ENCODE measurements around the gene DENND6B. TPM values are rescaled to one million over a fixed set of nuclear protein-coding genes. Genes with fewer than 3 reads are reported as not detected.
"Not testable (repeated sequence)": the region's sequence is repeated elsewhere in the genome, so short reads cannot be mapped to it uniquely, and the experiment has no call there.

The DENND6B gene
- polyA plus RNA-seq, 1 experiment, result 8.2 TPM

DNA sequence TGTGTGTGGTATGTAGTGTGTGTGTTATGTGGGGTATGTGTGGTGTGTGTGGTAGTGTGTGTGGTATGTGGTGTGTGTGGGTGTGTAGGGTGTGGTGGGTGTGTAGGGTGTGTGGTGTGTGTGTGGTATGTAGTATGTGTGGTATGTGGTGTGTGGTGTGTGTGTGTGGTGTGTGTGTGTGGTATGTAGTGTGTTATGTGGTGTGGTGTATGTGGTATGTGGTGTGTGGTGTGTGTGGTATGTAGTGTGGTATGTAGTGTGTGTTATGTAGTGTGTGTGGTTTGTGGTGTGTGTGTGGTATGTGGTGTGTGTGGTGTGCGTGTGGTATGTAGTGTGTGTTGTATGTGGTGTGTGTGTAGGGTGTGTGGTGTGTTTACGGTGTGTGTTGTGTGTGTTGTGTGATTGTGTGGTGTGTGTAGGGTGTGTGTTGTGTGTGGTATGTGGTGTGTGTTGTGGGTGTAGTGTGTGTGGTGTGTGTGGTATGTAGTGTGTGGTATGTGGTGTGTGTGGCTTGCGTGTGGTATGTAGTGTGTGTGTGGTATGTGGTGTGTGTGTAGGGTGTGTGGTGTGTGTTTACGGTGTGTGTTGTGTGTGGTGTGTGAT lies 12.1 kb upstream of the DENND6B start:
- Histone ChIP-seq H3K27me3 (ENCODE audit: control insufficient read depth, insufficient read depth, low read length) (no peaks in the 10 kb centered on the region), H3K36me3 (ENCODE audit: control insufficient read depth, insufficient read depth, low read length) (no peaks in the 10 kb centered on the region), H3K4me3 (ENCODE audit: low read depth, low read length) (no peak overlapping the region)
- ChIA-PET POLR2A (no interaction called here), CTCF (no interaction called here)
- no peak for DNase-seq (ENCODE audit: low read depth)
- TF ChIP-seq, protein P1, sequence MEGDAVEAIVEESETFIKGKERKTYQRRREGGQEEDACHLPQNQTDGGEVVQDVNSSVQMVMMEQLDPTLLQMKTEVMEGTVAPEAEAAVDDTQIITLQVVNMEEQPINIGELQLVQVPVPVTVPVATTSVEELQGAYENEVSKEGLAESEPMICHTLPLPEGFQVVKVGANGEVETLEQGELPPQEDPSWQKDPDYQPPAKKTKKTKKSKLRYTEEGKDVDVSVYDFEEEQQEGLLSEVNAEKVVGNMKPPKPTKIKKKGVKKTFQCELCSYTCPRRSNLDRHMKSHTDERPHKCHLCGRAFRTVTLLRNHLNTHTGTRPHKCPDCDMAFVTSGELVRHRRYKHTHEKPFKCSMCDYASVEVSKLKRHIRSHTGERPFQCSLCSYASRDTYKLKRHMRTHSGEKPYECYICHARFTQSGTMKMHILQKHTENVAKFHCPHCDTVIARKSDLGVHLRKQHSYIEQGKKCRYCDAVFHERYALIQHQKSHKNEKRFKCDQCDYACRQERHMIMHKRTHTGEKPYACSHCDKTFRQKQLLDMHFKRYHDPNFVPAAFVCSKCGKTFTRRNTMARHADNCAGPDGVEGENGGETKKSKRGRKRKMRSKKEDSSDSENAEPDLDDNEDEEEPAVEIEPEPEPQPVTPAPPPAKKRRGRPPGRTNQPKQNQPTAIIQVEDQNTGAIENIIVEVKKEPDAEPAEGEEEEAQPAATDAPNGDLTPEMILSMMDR (IDR thresholded peaks at IDR 0.05; ENCODE audit: insufficient read depth, low read depth, low read length), result no peak

DNA sequence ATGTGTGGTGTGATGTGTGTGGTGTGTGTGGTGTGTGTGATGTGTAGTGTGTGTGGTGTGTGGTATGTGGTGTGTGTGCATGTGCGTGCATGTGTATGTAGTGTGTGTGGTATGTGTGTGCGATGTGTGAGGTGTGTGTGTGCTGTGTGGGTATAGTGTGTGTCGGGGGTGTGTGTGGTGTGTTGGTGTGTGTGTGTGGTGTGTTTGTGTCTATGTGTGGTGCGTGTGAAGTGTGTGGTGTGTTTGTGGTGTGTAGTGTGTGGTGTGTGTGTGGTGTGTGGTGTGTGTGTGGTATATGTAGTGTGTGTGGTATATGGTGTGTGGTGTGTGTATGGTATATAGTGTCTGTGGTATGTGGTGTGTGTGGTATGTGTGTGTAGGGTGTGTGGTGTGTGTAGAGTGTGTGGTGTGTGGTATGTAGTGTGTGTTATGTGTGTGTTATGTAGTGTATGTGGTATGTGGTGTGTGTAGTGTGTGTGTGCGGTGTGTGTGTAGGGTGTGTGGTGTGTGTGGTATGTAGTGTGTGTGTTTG lies 11.3 kb upstream of the DENND6B start:
- DNase-seq (ENCODE audit: low read depth), result no peak
- POLR2A ChIA-PET, result no interaction called here
- H3K36me3 ChIP-seq (ENCODE audit: control insufficient read depth, insufficient read depth, low read length), result no peaks in the 10 kb centered on the region
- no peaks in the 10 kb centered on the region for H3K27me3 ChIP-seq (ENCODE audit: control insufficient read depth, insufficient read depth, low read length)
- no peak overlapping the region for H3K4me3 ChIP-seq (ENCODE audit: low read depth, low read length)
- TF ChIP-seq, protein P1 (IDR thresholded peaks at IDR 0.05; ENCODE audit: insufficient read depth, low read depth, low read length), result no peak
- CTCF ChIA-PET, result no interaction called here

DNA sequence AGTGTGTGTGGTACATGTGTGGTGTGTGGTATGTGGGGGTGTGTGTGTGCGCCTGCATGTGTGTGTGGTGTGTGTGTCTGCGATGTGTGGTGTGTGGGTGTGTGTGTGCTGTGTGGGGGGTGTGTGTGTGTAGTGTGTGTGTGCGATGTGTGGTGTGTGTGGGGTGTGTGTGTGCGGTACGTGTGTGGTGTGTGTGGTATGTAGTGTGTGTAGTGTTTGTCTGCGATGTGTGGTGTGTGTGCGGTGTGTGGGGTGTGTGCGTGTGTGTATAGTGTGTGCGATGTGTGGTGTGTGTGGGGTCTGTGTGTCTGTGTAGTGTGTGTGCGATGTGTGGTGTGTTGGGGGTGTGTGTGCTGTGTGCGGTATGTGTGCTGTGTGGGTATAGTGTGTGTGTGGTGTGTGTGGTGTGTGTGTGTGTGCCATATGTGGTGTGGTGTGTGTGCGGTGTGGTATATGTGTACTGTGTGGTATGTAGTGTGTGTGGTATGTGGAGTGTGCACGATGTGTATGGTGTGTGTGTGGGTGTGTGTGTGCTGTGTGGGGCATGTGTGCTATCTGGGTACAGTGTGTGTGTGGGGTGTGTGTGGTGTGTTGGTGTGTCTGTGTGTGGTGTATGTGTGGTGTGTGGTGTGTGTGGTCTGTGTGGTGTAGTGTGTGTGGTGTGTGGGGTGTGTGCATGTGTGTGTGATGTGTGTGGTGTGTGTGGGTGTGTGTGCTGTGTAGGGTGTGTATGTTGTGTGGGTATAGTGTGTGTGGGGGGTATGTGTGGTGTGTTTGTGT lies 10.6 kb upstream of the DENND6B start:
- H3K36me3 ChIP-seq (ENCODE audit: control insufficient read depth, insufficient read depth, low read length), result no peaks in the 10 kb centered on the region
- POLR2A ChIA-PET, result no interaction called here
- DNase-seq (ENCODE audit: low read depth), result no peak
- no peaks in the 10 kb centered on the region for H3K27me3 ChIP-seq (ENCODE audit: control insufficient read depth, insufficient read depth, low read length)
- no peak overlapping the region for H3K4me3 ChIP-seq (ENCODE audit: low read depth, low read length)
- TF ChIP-seq, protein P1 (IDR thresholded peaks at IDR 0.05; ENCODE audit: insufficient read depth, low read depth, low read length), result no peak
- CTCF ChIA-PET, result no interaction called here

DNA sequence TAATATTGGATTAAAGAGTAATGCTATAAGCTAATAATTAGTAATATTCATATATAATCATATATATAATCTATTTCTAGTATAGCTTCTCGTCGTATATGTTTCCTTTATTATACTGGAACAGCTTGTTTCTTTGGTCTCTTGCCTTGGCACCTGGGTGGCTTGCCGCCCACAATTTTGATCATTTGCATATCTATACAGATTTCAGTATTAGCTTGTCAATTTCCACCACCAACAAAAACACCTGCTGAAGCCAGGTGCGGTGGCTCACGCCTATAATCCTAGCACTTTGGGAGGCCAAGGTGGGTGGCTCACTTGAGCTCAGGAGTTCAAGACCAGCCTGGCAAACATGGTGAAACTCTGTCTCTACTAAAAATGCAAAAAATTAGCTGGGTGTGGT lies 7.6 kb upstream of the DENND6B start:
- H3K36me3 ChIP-seq (ENCODE audit: control insufficient read depth, insufficient read depth, low read length); DNase-seq (ENCODE audit: low read depth); H3K4me3 ChIP-seq (ENCODE audit: low read depth, low read length); H3K27me3 ChIP-seq (ENCODE audit: control insufficient read depth, insufficient read depth, low read length); POLR2A ChIA-PET: not testable (repeated sequence)
- CTCF ChIA-PET, result interaction anchor here (0.6 to 1.0 kb wide), 2 partner anchors 59 to 417 kb away, joined by 3 read pairs; no protein-coding TSS in a partner anchor

DNA sequence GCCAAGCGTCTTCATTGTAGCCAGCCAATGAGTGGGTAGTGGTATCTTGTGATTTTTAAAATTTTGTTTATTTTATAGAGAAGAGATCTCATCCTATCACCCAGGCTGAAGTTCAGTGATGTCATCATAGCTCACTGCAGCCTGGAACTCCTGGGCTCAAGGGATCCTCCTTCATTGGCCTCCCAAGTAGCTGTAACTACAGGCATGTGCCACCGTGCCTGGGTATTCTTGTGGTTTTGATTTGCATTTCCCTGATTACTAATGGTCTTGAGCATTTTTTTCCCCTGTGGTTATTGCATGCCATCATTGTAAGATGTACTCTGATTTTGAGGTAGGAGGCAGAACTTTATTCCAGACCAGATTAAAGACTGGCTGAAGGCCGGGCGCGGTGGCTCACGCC lies 2.4 kb upstream of the DENND6B start:
- no peak overlapping the region for H3K4me3 ChIP-seq (ENCODE audit: low read depth, low read length)
- H3K27me3 ChIP-seq (ENCODE audit: control insufficient read depth, insufficient read depth, low read length), result no peaks in the 10 kb centered on the region
- CTCF ChIA-PET, result interaction anchor here (1.6 to 8.9 kb wide), 6 partner anchors 12 to 92 kb away, joined by 3 to 78 read pairs (median 19); partner anchors contain the start of genes HDAC10 and PLXNB2
- POLR2A ChIA-PET, result no interaction called here
- TF ChIP-seq, protein P1 (IDR thresholded peaks at IDR 0.05; ENCODE audit: insufficient read depth, low read depth, low read length), result no peak
- H3K36me3 ChIP-seq (ENCODE audit: control insufficient read depth, insufficient read depth, low read length), result no peaks in the 10 kb centered on the region
- DNase-seq (ENCODE audit: low read depth), result no peak
